ENCODE data around the gene GNG14.

DNA sequence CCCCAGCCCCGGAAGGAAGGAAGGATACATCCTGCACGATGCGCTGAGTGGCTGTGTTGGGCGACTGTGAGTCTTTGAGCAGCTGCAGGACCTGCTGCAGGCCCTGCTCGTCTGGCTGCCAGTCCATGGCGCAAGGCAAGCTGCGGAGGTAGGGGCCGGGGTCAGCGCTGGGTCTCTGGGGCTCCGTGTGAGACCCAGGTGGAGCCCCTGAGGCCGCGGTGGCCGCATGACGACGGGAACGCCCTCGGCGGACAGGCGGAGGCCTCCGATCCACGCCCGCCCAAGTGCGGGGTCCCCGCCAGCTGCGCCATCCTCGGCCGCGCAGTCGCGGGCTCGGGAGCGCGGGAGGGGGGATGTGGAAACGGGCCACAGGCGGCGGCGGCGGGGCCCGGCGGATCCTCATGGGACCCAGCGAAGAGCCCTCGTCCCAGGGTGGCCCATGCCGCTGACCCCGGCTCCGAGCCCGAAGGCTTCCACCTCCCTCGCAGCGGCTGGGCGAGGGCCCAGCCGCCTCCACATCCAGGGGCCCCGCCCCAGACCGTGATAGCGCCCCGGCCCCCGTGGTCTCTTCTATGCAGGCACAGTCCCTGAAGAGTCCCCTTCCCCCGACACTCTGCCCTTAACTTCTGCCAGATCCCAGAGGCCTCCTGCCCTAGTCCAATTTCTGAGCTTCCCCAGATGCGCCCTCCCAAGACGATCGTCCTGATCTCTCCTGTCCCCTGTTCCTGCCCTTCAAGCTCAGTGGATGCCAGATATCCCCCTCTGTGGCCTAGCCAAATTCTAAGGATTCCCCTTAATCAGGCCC, 33.3 kb downstream of the GNG14 start:
- no peak for TF ChIP-seq CTCF (conservative IDR thresholded peaks at IDR 0.05)
- TF ChIP-seq ZFX (IDR thresholded peaks at IDR 0.05) = no peak

Data from C4-2B (cell line).